ENCODE measurements around the gene STRN4.

STRN4 gene, protein sequence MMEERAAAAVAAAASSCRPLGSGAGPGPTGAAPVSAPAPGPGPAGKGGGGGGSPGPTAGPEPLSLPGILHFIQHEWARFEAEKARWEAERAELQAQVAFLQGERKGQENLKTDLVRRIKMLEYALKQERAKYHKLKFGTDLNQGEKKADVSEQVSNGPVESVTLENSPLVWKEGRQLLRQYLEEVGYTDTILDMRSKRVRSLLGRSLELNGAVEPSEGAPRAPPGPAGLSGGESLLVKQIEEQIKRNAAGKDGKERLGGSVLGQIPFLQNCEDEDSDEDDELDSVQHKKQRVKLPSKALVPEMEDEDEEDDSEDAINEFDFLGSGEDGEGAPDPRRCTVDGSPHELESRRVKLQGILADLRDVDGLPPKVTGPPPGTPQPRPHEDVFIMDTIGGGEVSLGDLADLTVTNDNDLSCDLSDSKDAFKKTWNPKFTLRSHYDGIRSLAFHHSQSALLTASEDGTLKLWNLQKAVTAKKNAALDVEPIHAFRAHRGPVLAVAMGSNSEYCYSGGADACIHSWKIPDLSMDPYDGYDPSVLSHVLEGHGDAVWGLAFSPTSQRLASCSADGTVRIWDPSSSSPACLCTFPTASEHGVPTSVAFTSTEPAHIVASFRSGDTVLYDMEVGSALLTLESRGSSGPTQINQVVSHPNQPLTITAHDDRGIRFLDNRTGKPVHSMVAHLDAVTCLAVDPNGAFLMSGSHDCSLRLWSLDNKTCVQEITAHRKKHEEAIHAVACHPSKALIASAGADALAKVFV

DNA sequence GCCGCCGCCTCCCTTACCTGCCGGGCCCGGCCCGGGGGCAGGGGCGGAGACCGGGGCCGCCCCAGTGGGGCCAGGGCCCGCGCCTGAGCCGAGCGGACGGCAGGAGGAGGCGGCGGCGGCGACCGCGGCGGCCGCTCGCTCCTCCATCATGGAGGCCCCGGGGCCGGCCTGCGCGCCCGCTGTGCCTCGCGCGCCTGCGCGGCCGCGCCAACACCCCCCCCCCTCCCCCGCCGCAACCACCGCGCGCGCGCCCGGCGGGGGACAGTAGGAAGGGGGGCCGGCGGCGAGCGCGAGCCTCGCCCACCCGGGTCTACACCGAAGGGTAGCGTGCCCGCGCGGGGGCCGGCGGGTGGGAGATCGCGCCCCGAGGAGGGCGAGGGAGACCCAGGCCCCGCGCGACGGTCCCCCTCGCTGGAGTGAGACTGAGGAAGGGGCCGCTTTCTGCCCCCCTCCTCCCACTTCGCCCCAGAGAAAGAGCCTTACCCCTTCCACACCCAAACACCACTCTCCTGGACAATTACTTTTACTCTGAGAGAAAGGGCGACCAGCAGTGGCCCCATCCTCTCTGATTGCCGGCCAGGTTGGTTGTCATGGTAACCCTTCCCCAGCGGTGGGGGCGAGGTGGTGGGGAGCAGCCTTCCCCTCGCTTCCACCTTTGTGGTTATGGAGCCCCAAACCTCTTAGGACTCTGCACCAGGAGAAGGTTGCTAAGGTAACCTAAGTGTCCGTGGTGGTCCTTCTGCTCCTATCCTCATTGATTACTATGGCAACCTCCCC lies at the start of gene STRN4:
STRN4 (minus strand) TSS at position 170 of the 777 bp plus-strand sequence; CDS start at position 150, 20 bp downstream.
- Histone ChIP-seq H3K9ac (ENCODE audit: low read length in 5 of 5) (peak within 1 kb of the TSS; percentile 84 to 97 (median 93)), H3K4me3 (ENCODE audit: low read depth in 1 of 5, low read length in 5 of 5) (peak within 1 kb of the TSS; percentile 82 to 95 (median 89)), H3K36me3 (ENCODE audit: control insufficient read depth in 5 of 5, insufficient read depth in 5 of 5, low read length in 5 of 5) (peaks cover 0 to 10% (median 4%) of the 10 kb centered on the region in 5 donors), H3K27me3 (ENCODE audit: control insufficient read depth in 5 of 5, insufficient read depth in 4 of 5, low read length in 5 of 5) (no peaks in the 10 kb centered on the region), H3K4me1 (ENCODE audit: control insufficient read depth in 5 of 5, insufficient read depth in 5 of 5, low read length in 5 of 5) (peaks cover 7 to 55% (median 49%) of the 10 kb centered on the region in 5 donors), H3K27ac (ENCODE audit: low read depth, low read length) (peak within 1 kb of the TSS; percentile 46), H3K9me3 (ENCODE audit: control insufficient read depth in 5 of 5, low read length in 5 of 5) (no peaks in the 10 kb centered on the region)

DNA sequence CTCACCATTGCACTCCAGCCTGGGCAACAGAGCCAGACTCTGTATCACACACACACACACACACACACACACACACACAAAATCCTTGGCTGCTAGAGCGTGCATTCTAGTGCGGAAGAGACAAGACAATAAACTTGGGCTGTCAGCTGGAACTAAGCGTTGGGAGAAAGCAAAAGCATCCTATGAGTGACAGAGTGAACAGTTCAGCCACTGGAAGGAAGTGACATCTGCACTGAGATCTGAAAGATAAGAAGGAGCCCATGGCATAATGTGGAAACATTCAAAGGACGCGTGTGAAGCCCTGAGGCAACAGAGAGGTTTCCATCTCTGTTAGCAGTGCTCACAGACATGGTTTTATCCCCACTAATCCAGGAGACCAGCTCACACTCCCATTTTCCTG lies 45.7 kb upstream of the STRN4 start:
- Histone ChIP-seq H3K27ac (ENCODE audit: low read depth, low read length) (no peak overlapping the region), H3K4me3 (ENCODE audit: low read depth in 1 of 5, low read length in 5 of 5) (no peak overlapping the region), H3K27me3 (ENCODE audit: control insufficient read depth in 5 of 5, insufficient read depth in 4 of 5, low read length in 5 of 5) (no peaks in the 10 kb centered on the region)

DNA sequence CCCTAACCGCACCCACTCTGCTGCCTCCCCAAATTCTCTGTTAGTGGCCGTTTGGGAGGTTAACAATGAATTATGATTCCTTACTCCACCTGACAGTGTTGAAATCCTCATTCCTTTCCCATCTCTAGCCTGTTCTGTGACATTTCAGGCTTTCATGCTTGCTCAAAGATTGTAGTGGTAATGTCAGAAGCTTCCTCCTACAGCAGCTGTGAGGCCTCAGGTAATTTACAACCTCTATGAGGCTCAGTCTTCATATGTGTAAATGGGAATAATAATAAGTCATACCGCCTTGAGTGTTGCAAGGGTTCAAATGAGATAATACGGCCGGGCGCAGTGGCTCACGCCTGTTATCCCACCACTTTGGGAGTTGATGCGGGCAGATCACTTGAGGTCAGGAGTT lies 43.1 kb upstream of the STRN4 start:
- Histone ChIP-seq H3K9ac (ENCODE audit: low read length in 5 of 5) (no peak overlapping the region), H3K9me3 (ENCODE audit: control insufficient read depth in 5 of 5, low read length in 5 of 5) (no peaks in the 10 kb centered on the region)

More for the DNA sequence above, 45.7 kb upstream of the STRN4 start:
- H3K4me1 ChIP-seq (ENCODE audit: control insufficient read depth in 5 of 5, insufficient read depth in 5 of 5, low read length in 5 of 5), result peaks cover 0 to 35% (median 11%) of the 10 kb centered on the region in 5 donors
- no peak overlapping the region for H3K9ac ChIP-seq (ENCODE audit: low read length in 5 of 5)
- H3K9me3 ChIP-seq (ENCODE audit: control insufficient read depth in 5 of 5, low read length in 5 of 5), result no peaks in the 10 kb centered on the region
- H3K36me3 ChIP-seq (ENCODE audit: control insufficient read depth in 5 of 5, insufficient read depth in 5 of 5, low read length in 5 of 5), result no peaks in the 10 kb centered on the region

DNA sequence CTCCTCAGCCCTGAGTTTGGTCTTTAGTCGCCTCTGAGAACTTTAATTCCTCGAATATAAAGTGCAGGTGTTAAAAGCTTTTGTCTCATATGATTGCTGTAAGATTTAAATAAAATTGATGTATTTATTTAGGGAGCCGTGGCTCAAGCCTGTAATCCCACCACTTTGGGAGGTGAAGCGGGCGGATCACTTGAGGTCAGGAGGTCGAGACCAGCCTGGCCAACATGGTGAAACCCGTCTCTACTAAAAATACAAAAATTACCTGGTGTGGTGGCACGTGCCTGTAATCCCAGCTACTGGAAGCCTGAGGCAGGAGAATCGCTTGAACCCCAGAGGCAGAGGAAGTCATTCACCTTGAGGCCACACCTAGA lies 42.7 kb upstream of the STRN4 start:
- Histone ChIP-seq H3K9me3 (ENCODE audit: control insufficient read depth in 5 of 5, low read length in 5 of 5) (no peaks in the 10 kb centered on the region), H3K36me3 (ENCODE audit: control insufficient read depth in 5 of 5, insufficient read depth in 5 of 5, low read length in 5 of 5) (peaks cover 0 to 4% (median 1%) of the 10 kb centered on the region in 5 donors), H3K4me1 (ENCODE audit: control insufficient read depth in 5 of 5, insufficient read depth in 5 of 5, low read length in 5 of 5) (peaks cover 9 to 51% (median 37%) of the 10 kb centered on the region in 5 donors), H3K27me3 (ENCODE audit: control insufficient read depth in 5 of 5, insufficient read depth in 4 of 5, low read length in 5 of 5) (no peaks in the 10 kb centered on the region), H3K9ac (ENCODE audit: low read length in 5 of 5) (no peak overlapping the region), H3K27ac (ENCODE audit: low read depth, low read length) (no peak overlapping the region), H3K4me3 (ENCODE audit: low read depth in 1 of 5, low read length in 5 of 5) (peak overlapping the region in 1 of 5 donors; percentile 6)

More for the DNA sequence above, 43.1 kb upstream of the STRN4 start:
- Histone ChIP-seq H3K27ac (ENCODE audit: low read depth, low read length) (no peak overlapping the region), H3K36me3 (ENCODE audit: control insufficient read depth in 5 of 5, insufficient read depth in 5 of 5, low read length in 5 of 5) (peaks cover 0 to 2% (median 0%) of the 10 kb centered on the region in 5 donors), H3K4me3 (ENCODE audit: low read depth in 1 of 5, low read length in 5 of 5) (no peak overlapping the region), H3K4me1 (ENCODE audit: control insufficient read depth in 5 of 5, insufficient read depth in 5 of 5, low read length in 5 of 5) (peaks cover 9 to 47% (median 33%) of the 10 kb centered on the region in 5 donors), H3K27me3 (ENCODE audit: control insufficient read depth in 5 of 5, insufficient read depth in 4 of 5, low read length in 5 of 5) (no peaks in the 10 kb centered on the region)

DNA sequence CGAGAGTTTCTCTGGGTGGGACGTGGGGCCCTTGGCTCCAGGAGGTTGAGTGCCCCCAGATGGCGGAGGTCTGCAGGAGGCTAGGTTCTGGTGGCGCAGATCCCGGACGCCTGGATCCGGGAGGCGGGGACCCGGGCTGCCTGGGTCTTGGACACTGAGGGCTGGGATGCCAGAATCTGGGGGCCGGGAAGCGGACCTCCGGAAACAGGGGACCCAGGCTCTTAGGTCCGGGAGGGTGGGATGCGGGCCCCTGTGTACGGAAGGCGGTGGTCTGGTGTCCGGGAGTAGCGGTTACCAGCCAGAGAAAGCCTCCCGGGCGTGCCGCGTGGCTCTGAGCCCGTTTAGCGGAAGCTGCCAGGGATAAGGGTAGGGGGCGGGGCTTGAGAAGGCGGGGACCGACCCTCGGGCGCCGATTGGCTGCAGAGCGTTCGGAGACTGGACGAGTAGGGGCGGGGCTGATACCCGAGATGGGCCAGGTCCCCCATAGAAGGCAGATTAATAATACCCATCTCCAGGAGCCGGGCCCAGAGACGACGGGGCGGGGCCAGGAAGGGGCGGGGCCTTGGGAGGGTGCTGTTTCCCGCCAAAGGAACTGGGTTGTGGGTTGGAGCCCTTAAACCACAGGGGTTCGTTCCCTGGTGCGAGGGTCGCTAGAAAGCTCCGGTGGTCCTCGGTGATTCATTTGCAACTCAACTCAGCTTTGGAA lies 42.2 kb upstream of the STRN4 start, which contains the start of gene SLC1A5:
SLC1A5 (minus strand) TSS at position 333 of the 706 bp plus-strand sequence. CDS start 629 bp downstream, outside the sequence.
- H3K9ac ChIP-seq (ENCODE audit: low read length in 5 of 5), result peak within 1 kb of the TSS; percentile 48 to 98 (median 91)
- H3K4me1 ChIP-seq (ENCODE audit: control insufficient read depth in 5 of 5, insufficient read depth in 5 of 5, low read length in 5 of 5), result peaks cover 9 to 56% (median 43%) of the 10 kb centered on the region in 5 donors
- H3K27me3 ChIP-seq (ENCODE audit: control insufficient read depth in 5 of 5, insufficient read depth in 4 of 5, low read length in 5 of 5), result no peaks in the 10 kb centered on the region
- peak within 1 kb of the TSS; percentile 83 to 92 (median 89) for H3K4me3 ChIP-seq (ENCODE audit: low read depth in 1 of 5, low read length in 5 of 5)
- H3K27ac ChIP-seq (ENCODE audit: low read depth, low read length), result peak within 1 kb of the TSS; percentile 100
- H3K36me3 ChIP-seq (ENCODE audit: control insufficient read depth in 5 of 5, insufficient read depth in 5 of 5, low read length in 5 of 5), result peaks cover 0 to 7% (median 5%) of the 10 kb centered on the region in 5 donors
- H3K9me3 ChIP-seq (ENCODE audit: control insufficient read depth in 5 of 5, low read length in 5 of 5), result no peaks in the 10 kb centered on the region

DNA sequence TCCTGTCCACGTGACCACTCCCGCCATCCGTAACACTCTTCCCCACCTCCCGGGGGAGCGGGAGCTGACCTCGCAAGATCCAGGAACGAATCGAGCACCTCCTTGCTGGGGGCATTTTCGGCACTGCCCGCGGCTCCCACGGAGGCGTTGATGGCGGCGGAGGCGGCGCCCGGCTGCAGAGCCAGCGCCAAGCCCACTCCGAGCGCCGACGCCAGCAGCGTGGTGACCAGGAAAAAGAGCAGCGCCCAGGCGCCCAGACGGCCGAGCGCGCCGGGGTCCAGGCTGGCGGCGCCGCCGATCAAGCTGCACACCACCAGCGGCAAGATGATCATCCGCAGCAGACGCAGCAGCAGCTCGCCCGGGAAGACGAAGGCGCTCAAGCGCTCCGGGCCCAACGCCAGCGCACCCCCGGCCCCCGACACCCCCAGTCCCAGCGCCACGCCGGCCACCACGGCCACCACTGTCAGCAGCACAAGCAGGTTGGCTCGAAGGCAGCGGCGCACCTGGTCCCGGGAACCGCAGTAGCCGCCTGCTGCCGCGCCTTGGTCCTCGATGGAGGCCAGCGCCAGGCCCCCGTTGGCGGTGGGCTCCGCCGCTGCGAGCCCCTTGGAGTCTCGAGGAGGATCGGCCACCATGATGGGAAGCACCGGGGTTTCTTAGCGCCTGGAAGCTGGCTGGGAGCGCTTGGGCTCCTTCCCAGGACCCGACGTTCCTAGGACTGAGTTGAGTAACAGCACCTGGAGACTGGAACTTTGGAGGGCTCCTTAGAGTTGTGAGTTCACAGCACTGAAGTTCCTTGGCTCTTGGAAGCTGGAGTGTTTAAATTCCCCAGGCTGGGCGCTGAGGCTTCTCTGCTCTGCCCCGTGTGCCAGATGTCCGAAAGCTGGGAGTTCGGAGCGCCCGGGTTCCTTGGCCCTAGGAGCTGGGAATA lies 41.3 kb upstream of the STRN4 start:
- Histone ChIP-seq H3K9ac (ENCODE audit: low read length in 5 of 5) (peak overlapping the region; percentile 86 to 98 (median 95)), H3K27ac (ENCODE audit: low read depth, low read length) (peak overlapping the region; percentile 100), H3K27me3 (ENCODE audit: control insufficient read depth in 5 of 5, insufficient read depth in 4 of 5, low read length in 5 of 5) (no peaks in the 10 kb centered on the region), H3K4me1 (ENCODE audit: control insufficient read depth in 5 of 5, insufficient read depth in 5 of 5, low read length in 5 of 5) (peaks cover 9 to 57% (median 44%) of the 10 kb centered on the region in 5 donors), H3K9me3 (ENCODE audit: control insufficient read depth in 5 of 5, low read length in 5 of 5) (no peaks in the 10 kb centered on the region), H3K4me3 (ENCODE audit: low read depth in 1 of 5, low read length in 5 of 5) (peak overlapping the region; percentile 83 to 92 (median 89)), H3K36me3 (ENCODE audit: control insufficient read depth in 5 of 5, insufficient read depth in 5 of 5, low read length in 5 of 5) (peaks cover 0 to 14% (median 11%) of the 10 kb centered on the region in 5 donors)

DNA sequence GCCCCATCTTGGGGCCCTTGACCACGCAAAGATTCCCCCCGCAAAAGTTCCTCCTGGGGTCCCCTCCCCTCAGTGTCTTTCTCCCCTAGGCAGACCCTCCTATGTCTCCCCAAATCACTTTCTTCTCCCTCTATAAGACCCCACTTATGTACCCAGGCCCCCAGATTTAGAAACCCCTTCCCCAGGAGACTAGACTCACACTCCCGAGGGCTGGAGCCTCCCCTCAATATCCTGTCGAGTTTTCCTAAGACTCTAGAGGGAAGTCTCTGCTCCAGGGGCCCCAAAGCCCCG lies 40.7 kb upstream of the STRN4 start:
- Histone ChIP-seq H3K9me3 (ENCODE audit: control insufficient read depth in 5 of 5, low read length in 5 of 5) (no peaks in the 10 kb centered on the region), H3K4me1 (ENCODE audit: control insufficient read depth in 5 of 5, insufficient read depth in 5 of 5, low read length in 5 of 5) (peaks cover 9 to 57% (median 44%) of the 10 kb centered on the region in 5 donors), H3K36me3 (ENCODE audit: control insufficient read depth in 5 of 5, insufficient read depth in 5 of 5, low read length in 5 of 5) (peaks cover 0 to 20% (median 17%) of the 10 kb centered on the region in 5 donors), H3K4me3 (ENCODE audit: low read depth in 1 of 5, low read length in 5 of 5) (peak overlapping the region; percentile 83 to 89 (median 88)), H3K27ac (ENCODE audit: low read depth, low read length) (peak overlapping the region; percentile 100), H3K27me3 (ENCODE audit: control insufficient read depth in 5 of 5, insufficient read depth in 4 of 5, low read length in 5 of 5) (no peaks in the 10 kb centered on the region), H3K9ac (ENCODE audit: low read length in 5 of 5) (peak overlapping the region; percentile 86 to 98 (median 95))

DNA sequence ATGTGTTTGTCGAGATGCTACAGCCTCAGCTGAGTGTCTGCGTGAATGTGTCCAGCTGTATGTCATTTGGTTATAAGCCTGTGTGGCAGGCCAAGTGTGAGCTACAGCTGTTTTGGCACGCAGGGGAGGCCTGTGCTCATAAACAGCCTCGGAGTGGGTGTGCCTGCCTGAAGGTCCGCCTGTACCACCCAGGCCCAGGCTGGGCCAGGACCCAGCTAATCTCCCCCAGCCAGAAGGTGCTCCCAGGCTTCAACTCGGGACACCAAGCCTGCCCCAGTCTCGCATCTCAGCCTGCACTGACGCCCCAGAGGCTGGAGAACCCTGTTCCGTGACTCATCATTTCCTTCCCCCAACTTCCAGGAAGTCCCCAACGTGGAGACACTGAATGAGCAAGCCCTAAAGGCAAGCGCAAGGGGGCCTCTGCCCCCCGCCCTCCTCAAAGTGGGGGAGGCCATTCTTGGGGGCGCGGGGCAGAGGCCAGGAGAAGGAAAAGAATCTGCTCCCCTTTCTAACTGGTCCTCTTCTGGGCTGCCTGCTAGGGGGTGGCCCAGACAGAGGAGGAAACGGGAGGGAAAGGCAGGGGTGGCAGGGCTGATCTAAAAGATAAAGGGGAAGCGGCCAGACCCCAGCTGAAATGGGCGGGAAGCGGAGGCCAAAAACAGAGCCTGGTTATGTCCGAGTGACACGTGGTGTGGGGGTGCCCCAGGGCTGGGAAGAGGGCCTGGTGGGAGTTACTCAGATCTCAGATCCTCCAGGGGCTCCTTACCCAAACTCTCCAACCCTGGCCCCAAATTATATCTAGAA lies 40.2 kb upstream of the STRN4 start:
- peak overlapping the region; percentile 86 to 98 (median 95) for H3K9ac ChIP-seq (ENCODE audit: low read length in 5 of 5)
- H3K9me3 ChIP-seq (ENCODE audit: control insufficient read depth in 5 of 5, low read length in 5 of 5), result no peaks in the 10 kb centered on the region
- H3K36me3 ChIP-seq (ENCODE audit: control insufficient read depth in 5 of 5, insufficient read depth in 5 of 5, low read length in 5 of 5), result peaks cover 0 to 25% (median 23%) of the 10 kb centered on the region in 5 donors
- peak overlapping the region; percentile 100 for H3K27ac ChIP-seq (ENCODE audit: low read depth, low read length)
- peak overlapping the region; percentile 83 to 89 (median 88) for H3K4me3 ChIP-seq (ENCODE audit: low read depth in 1 of 5, low read length in 5 of 5)
- H3K27me3 ChIP-seq (ENCODE audit: control insufficient read depth in 5 of 5, insufficient read depth in 4 of 5, low read length in 5 of 5), result no peaks in the 10 kb centered on the region
- peaks cover 9 to 57% (median 44%) of the 10 kb centered on the region in 5 donors for H3K4me1 ChIP-seq (ENCODE audit: control insufficient read depth in 5 of 5, insufficient read depth in 5 of 5, low read length in 5 of 5)
